Fibroblast of villous mesenchyme (primary cell): ENCODE results near the gene CRTAC1. TPM values are rescaled to one million over a fixed set of nuclear protein-coding genes. Genes with fewer than 3 reads are reported as not detected.

ENCODE experiments used
- DNase-seq: peaks from one replicate; pipeline ENCODE4 v3.0.0-alpha.2; 2010; ENCODE audit warnings: low read depth
- H3K4me3 ChIP-seq: 2 replicates; pipeline ENCODE4 v1.5.1; 2011; ENCODE audit warnings: low read depth, mild to moderate bottlenecking, low read length
- CTCF ChIP-seq: IDR thresholded peaks from 2 replicates; pipeline ENCODE4 v1.5.1; 2012; ENCODE audit warnings: low read depth, mild to moderate bottlenecking, low read length; ENCODE audit not compliant: insufficient read depth
- total RNA-seq: library from RNA; depleted of rRNA; stranded (reverse); fragments of >200 nt; gene quantifications from 2 replicates; pipeline ENCODE4 v1.2.3, GENCODE V29; 2012

The CRTAC1 gene
- total RNA-seq, 1 donor, result not detected

GRCh38 chr10:97960269-97961056 is 70.0 kb downstream of the CRTAC1 start:
- TF ChIP-seq CTCF, result no peak
- no peak overlapping the region for H3K4me3 ChIP-seq
- DNase-seq, result no peak

GRCh38 chr10:97949462-97949861 is 81.0 kb downstream of the CRTAC1 start:
- no peak overlapping the region for H3K4me3 ChIP-seq
- TF ChIP-seq CTCF, result no peak
- no peak for DNase-seq

GRCh38 chr10:97948822-97949221 is 81.6 kb downstream of the CRTAC1 start:
- DNase-seq, result no peak
- TF ChIP-seq CTCF, result no peak
- no peak overlapping the region for H3K4me3 ChIP-seq

- TF ChIP-seq CTCF, result no peak
- no peak for DNase-seq
These were observed 85.6 kb downstream of the CRTAC1 start for GRCh38 chr10:97944772-97945171.

GRCh38 chr10:97943294-97943693 is 87.1 kb downstream of the CRTAC1 start:
- H3K4me3 ChIP-seq, result no peak overlapping the region
- no peak for TF ChIP-seq CTCF
- no peak for DNase-seq

More at GRCh38 chr10:97944772-97945171, 85.6 kb downstream of the CRTAC1 start:
- no peak overlapping the region for H3K4me3 ChIP-seq

GRCh38 chr10:97940534-97940933 is 89.9 kb downstream of the CRTAC1 start:
- no peak for TF ChIP-seq CTCF
- DNase-seq, result no peak
- H3K4me3 ChIP-seq, result no peak overlapping the region
